ENCODE results near the gene GAS2. TPM values are rescaled to one million over a fixed set of nuclear protein-coding genes. Genes with fewer than 3 reads are reported as not detected.

The GAS2 gene
- total RNA-seq, 6 experiments from 2014 or later = 16.1 to 35.6 (median 27.8) TPM

DNA sequence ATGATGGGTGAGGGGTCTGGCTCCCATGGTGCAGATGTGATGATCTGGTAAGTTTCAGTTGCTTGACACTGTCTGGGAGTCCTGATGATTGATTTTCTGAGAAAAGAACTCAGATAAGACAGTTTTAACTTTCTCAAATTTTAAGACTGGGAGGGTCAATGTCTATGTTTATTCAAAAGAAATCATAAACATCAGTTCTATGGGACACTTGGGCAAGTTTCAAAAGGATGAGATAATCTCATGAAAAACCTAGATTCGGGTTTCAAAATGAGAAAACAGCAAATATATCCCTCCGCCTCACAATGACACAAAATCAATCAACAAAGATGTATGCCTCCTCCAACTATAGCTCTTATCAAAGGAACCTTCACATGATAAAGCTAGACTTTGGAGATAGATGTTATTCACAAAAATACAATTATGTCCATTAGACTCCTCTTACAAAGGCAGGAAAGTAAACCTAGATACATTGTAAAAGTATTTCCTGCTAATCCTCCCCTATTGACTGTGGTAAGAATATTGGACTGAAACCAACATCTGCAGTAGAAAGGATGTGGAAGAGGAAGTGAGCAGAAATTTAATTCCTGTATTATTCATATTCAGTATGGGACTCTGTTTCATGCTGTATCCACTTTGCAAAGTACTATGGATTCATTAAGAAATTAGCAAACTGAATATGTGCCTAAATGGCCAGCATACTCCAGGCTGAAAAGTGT, 141.6 kb downstream of the GAS2 start:
- WGBS (ENCODE audit: insufficient coverage, low coverage, low lambda C conversion rate, missing lambda C conversion rate) = 66% methylated on average over 2 of the region's 2 CpGs
- DNase-seq = no peak
- H3K4me1 ChIP-seq = peaks cover 0 to 11% (median 0%) of the 10 kb centered on the region in 4 donors

GRCh38 chr11:22808571-22809197, 142.3 kb downstream of the GAS2 start:
- peaks cover 0 to 11% (median 0%) of the 10 kb centered on the region in 4 donors for H3K4me1 ChIP-seq
- WGBS (ENCODE audit: insufficient coverage, low coverage, low lambda C conversion rate, missing lambda C conversion rate) = 83% methylated on average over 3 of the region's 3 CpGs
- no peak overlapping the region for H3K4me3 ChIP-seq
- intact Hi-C loops (cut with DNase I) = no loop called here
- DNase-seq = no peak
- no peaks in the 10 kb centered on the region for H3K9me3 ChIP-seq
- H3K27me3 ChIP-seq = no peaks in the 10 kb centered on the region
- ATAC-seq = no peak
- TF ChIP-seq CTCF (IDR thresholded peaks at IDR 0.05) (no peak), POLR2A (IDR thresholded peaks at IDR 0.05) (no peak)
- no peak overlapping the region for H3K27ac ChIP-seq
- H3K36me3 ChIP-seq = peaks cover 0 to 10% (median 0%) of the 10 kb centered on the region in 4 donors

More for the DNA sequence above, 141.6 kb downstream of the GAS2 start:
- TF ChIP-seq POLR2A (IDR thresholded peaks at IDR 0.05) (no peak), CTCF (IDR thresholded peaks at IDR 0.05) (no peak)
- Histone ChIP-seq H3K27me3 (no peaks in the 10 kb centered on the region), H3K36me3 (peaks cover 0 to 8% (median 0%) of the 10 kb centered on the region in 4 donors), H3K9me3 (no peaks in the 10 kb centered on the region), H3K4me3 (no peak overlapping the region), H3K27ac (no peak overlapping the region)
- peak; percentile 57 to 83 (median 71) for ATAC-seq
- intact Hi-C loops (cut with DNase I) = no loop called here

DNA sequence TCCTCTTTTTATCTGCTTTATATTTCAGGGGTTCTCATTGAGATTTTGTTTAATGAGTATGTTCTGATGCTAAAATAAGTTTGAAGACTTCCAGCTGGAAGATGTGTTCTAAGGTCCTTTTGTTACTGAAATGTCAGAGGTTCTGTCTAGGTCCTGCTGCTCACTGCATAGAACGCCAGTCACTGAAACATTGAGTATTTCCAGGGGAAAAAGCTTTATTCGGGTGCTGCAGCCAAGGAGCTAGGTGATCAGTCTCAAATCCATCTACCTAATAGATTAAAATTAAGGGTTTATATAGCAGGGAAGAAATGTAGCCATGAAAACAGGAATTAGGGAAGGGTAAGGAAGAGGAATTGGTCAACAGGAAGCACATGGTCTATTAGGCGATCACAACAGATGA, 143.5 kb downstream of the GAS2 start:
- no peak for ATAC-seq
- H3K36me3 ChIP-seq = peaks cover 0 to 11% (median 0%) of the 10 kb centered on the region in 4 donors
- H3K4me1 ChIP-seq = peaks cover 0 to 11% (median 0%) of the 10 kb centered on the region in 4 donors
- no peak for TF ChIP-seq CTCF (IDR thresholded peaks at IDR 0.05)
- H3K27ac ChIP-seq = no peak overlapping the region
- intact Hi-C loops (cut with DNase I) = no loop called here
- no peaks in the 10 kb centered on the region for H3K27me3 ChIP-seq
- no peak overlapping the region for H3K4me3 ChIP-seq
- H3K9me3 ChIP-seq = no peaks in the 10 kb centered on the region
- 68% methylated on average over 3 of the region's 3 CpGs for WGBS (ENCODE audit: insufficient coverage, low coverage, low lambda C conversion rate, missing lambda C conversion rate)
- DNase-seq = no peak

- ATAC-seq = no peak
- Histone ChIP-seq H3K36me3 (peaks cover 0 to 10% (median 0%) of the 10 kb centered on the region in 4 donors), H3K4me3 (no peak overlapping the region), H3K9me3 (no peaks in the 10 kb centered on the region), H3K4me1 (no peaks in the 10 kb centered on the region), H3K27me3 (no peaks in the 10 kb centered on the region), H3K27ac (no peak overlapping the region)
- WGBS (ENCODE audit: insufficient coverage, low coverage, low lambda C conversion rate, missing lambda C conversion rate) = 91% methylated on average over 2 of the region's 2 CpGs
- intact Hi-C loops (cut with DNase I) = no loop called here
- TF ChIP-seq CTCF (IDR thresholded peaks at IDR 0.05) = no peak
- TF ChIP-seq POLR2A (IDR thresholded peaks at IDR 0.05) = no peak
- DNase-seq = no peak
Measured at GRCh38 chr11:22822203-22822602, 155.8 kb downstream of the GAS2 start.

All from right lobe of liver (tissue), 6 donors.